Measurements from ENCODE around the gene PIM1.
"Not testable (repeated sequence)": the region's sequence is repeated elsewhere in the genome, so short reads cannot be mapped to it uniquely, and the experiment has no call there.

PIM1 gene

GRCh38 chr6:37171970-37172812, 2.2 kb downstream of the PIM1 start:
- peak; percentile 94 for DNase-seq

GRCh38 chr6:37172912-37173492, 3.0 kb downstream of the PIM1 start:
- no peak for DNase-seq

GRCh38 chr6:37173493-37174195, 3.7 kb downstream of the PIM1 start:
- no peak for DNase-seq

- no peak for DNase-seq
Observed at GRCh38 chr6:37174196-37174514, 4.2 kb downstream of the PIM1 start.

GRCh38 chr6:37174515-37175331, 4.8 kb downstream of the PIM1 start:
- no peak for DNase-seq

- no peak for DNase-seq
Observed at GRCh38 chr6:37175332-37176267, 5.6 kb downstream of the PIM1 start.

GRCh38 chr6:37176268-37177076, 6.5 kb downstream of the PIM1 start:
- DNase-seq, result peak; percentile 89

GRCh38 chr6:37177077-37177934, 7.4 kb downstream of the PIM1 start:
- no peak for DNase-seq

- DNase-seq, result no peak
Observed at GRCh38 chr6:37177935-37178517, 8.1 kb downstream of the PIM1 start.

- DNase-seq, result no peak
Observed at GRCh38 chr6:37180075-37180474, 10.1 kb downstream of the PIM1 start.

GRCh38 chr6:37180610-37181009, 10.7 kb downstream of the PIM1 start:
- not testable (repeated sequence) for DNase-seq

- no peak for DNase-seq
Observed at GRCh38 chr6:37182736-37183590, 13.0 kb downstream of the PIM1 start.

- not testable (repeated sequence) for DNase-seq
Observed at GRCh38 chr6:37185949-37186720, 16.2 kb downstream of the PIM1 start.

GRCh38 chr6:37187321-37188022, 17.5 kb downstream of the PIM1 start:
- DNase-seq, result no peak

GRCh38 chr6:37188962-37189510, 19.1 kb downstream of the PIM1 start:
- no peak for DNase-seq

GRCh38 chr6:37190159-37190535, 20.2 kb downstream of the PIM1 start:
- no peak for DNase-seq

GRCh38 chr6:37192666-37193065, 22.7 kb downstream of the PIM1 start:
- no peak for DNase-seq
